ENCODE data around the gene KRTAP10-2.

Gene KRTAP10-2

DNA sequence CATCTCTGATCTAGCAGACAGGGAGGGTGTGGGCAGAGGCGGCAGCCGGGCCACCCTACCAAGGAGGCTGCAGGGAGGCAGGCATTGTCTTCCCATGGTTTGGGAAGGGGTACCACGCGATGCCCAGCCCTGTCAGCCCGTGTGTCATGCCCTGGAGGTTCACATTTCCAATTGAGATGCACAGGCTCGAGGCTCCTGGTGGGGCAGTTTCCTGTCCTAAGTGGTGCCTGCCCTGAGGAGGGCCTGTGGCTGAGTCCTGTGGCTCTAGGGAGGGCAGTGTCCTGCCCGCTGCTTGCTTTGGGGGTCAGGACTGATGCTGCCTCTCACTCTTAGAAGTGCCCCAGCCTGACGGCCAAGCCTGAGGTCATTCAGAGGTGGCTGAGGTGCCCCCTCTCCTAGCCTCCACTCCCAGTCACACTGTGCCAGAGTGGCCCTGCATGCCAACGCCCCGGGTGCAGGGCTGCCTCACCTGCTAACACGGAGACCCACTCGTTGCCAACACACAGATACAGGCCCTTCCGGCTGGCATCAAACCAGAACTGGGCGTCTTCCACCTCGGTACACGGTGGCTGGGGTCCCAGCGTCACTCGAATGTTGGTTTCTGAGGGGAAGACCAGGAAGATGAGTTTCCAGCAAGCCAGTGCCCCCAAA is 23.2 kb downstream of the KRTAP10-2 start:
- no peak overlapping the region for H3K9ac ChIP-seq (ENCODE audit: low read length)
- no peak overlapping the region for H3K4me3 ChIP-seq (ENCODE audit: insufficient read depth, low read length, poor library complexity, severe bottlenecking)
- H3K9me3 ChIP-seq (ENCODE audit: insufficient read depth, low read length) = peaks cover 16% of the 10 kb centered on the region; the same call in 1 of the 2 replicates
- no peaks in the 10 kb centered on the region for H3K79me2 ChIP-seq (ENCODE audit: insufficient read depth, low read length)
- no peaks in the 10 kb centered on the region for H4K20me1 ChIP-seq (ENCODE audit: low read depth, low read length)
- no peaks in the 10 kb centered on the region for H3K9me2 ChIP-seq (replicated peaks; ENCODE audit: insufficient read depth, low read length)
- H3K36me3 ChIP-seq (ENCODE audit: low read length) = no peaks in the 10 kb centered on the region
- H3F3A ChIP-seq (ENCODE audit: insufficient read depth) = no peaks in the 10 kb centered on the region
- no peak overlapping the region for H3K27ac ChIP-seq (ENCODE audit: low read depth, low read length)
- no peak overlapping the region for H2AFZ ChIP-seq (ENCODE audit: low read depth, low read length, severe bottlenecking)
- H3K4me2 ChIP-seq (ENCODE audit: low read depth, low read length, poor library complexity, severe bottlenecking) = no peak overlapping the region
- TF ChIP-seq, protein P1, sequence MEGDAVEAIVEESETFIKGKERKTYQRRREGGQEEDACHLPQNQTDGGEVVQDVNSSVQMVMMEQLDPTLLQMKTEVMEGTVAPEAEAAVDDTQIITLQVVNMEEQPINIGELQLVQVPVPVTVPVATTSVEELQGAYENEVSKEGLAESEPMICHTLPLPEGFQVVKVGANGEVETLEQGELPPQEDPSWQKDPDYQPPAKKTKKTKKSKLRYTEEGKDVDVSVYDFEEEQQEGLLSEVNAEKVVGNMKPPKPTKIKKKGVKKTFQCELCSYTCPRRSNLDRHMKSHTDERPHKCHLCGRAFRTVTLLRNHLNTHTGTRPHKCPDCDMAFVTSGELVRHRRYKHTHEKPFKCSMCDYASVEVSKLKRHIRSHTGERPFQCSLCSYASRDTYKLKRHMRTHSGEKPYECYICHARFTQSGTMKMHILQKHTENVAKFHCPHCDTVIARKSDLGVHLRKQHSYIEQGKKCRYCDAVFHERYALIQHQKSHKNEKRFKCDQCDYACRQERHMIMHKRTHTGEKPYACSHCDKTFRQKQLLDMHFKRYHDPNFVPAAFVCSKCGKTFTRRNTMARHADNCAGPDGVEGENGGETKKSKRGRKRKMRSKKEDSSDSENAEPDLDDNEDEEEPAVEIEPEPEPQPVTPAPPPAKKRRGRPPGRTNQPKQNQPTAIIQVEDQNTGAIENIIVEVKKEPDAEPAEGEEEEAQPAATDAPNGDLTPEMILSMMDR (IDR thresholded peaks at IDR 0.05; ENCODE audit: insufficient read depth, low read length, poor library complexity, severe bottlenecking) = no peak
- TF ChIP-seq EZH2phosphoT487 (conservative IDR thresholded peaks at IDR 0.05; ENCODE audit: low read length) = no peak
- H3K27me3 ChIP-seq (ENCODE audit: low read length) = no peaks in the 10 kb centered on the region

DNA sequence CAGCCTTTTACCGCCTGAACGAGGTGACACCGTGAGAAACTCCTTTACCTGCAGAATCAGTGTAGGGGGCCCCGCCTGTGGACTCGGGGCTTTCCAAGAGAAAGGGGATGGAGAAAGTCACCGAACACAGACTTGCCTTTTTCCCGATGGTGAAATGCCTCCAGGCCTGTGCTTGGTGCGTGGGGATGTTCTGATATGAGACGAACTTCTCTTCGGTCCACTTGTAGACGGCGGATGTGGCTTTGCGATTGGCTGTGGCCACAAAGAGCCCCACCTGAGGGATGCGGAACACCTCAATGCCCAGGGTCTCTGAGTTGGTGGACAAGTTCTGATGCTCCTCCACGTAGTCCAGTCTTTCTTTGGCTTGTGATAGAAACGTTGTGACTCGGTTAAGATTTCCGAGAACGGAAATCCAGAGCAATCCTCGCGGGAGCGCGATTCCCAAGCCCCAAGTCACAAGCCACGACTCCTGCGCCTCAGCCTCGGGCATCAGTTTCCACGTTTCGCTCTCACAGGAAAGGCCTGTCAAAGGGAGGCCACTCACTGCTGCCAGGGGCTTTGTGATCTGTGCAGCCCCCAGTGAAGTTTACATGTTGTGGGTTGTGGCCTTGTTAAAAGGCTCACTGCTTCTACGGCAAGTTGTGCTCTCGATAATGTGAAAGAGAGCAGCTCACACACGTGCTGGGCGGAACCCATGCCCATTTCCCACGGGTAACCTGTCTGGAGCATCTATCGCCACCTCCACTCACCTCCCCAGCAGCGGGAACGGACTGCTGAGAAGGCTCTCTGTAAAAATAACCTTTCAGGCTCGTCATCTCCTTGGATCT is 23.9 kb downstream of the KRTAP10-2 start:
- H3K27me3 ChIP-seq (ENCODE audit: low read length) = no peaks in the 10 kb centered on the region
- no peak for TF ChIP-seq EZH2phosphoT487 (conservative IDR thresholded peaks at IDR 0.05; ENCODE audit: low read length)
- TF ChIP-seq, protein P1 (IDR thresholded peaks at IDR 0.05; ENCODE audit: insufficient read depth, low read length, poor library complexity, severe bottlenecking) = no peak

DNA sequence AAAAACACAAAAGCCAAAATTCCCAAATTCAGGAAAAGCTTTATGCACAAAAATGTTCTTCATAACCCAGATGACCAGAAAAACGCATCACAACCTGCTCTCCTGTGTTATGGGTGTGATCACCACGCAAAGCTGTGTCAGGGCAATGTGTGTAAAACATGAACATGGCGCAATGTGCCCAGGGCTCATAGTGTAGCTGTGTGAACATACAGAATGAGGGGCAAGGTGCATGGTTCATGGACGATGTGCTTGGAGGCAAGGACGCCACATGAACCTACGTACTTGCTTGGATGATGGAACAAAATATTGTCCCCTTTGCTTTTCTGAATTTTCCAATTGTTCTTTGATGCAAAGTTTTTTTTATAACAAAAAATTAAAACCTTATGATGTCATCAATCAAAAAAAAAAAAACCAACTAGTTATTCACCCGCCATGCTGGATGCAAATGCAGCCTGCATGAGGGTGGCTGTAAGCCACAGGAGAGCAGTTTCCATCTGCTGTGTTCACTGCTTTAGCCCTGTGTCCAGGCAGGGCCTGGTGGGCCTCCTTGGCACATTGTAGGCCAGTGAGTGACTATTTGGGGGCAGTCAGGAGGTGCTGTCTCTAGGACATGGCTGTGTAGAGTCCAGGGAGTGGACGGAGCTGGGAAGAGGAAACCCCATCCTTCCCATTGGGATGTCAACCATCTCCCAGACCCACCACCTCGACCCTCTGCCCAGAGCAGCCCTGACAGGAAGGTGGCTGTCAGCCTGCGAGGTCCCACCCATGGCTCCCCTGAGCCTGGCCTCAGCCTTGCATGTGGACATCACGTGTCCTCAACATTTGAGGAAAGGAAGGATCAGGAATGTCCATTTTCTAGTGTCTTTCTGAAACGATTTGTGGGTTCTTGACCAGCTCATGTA is 25.0 kb downstream of the KRTAP10-2 start:
- Histone ChIP-seq H4K20me1 (ENCODE audit: low read depth, low read length) (no peaks in the 10 kb centered on the region), H3K9me3 (ENCODE audit: insufficient read depth, low read length) (peaks cover 16% of the 10 kb centered on the region; the same call in 1 of the 2 replicates), H3F3A (ENCODE audit: insufficient read depth) (no peaks in the 10 kb centered on the region), H2AFZ (ENCODE audit: low read depth, low read length, severe bottlenecking) (no peak overlapping the region), H3K27me3 (ENCODE audit: low read length) (no peaks in the 10 kb centered on the region), H3K36me3 (ENCODE audit: low read length) (no peaks in the 10 kb centered on the region), H3K27ac (ENCODE audit: low read depth, low read length) (no peak overlapping the region), H3K79me2 (ENCODE audit: insufficient read depth, low read length) (no peaks in the 10 kb centered on the region), H3K9me2 (replicated peaks; ENCODE audit: insufficient read depth, low read length) (no peaks in the 10 kb centered on the region), H3K9ac (ENCODE audit: low read length) (no peak overlapping the region), H3K4me3 (ENCODE audit: insufficient read depth, low read length, poor library complexity, severe bottlenecking) (no peak overlapping the region), H3K4me2 (ENCODE audit: low read depth, low read length, poor library complexity, severe bottlenecking) (no peak overlapping the region)
- TF ChIP-seq, protein P1 (IDR thresholded peaks at IDR 0.05; ENCODE audit: insufficient read depth, low read length, poor library complexity, severe bottlenecking) = no peak
- no peak for TF ChIP-seq EZH2phosphoT487 (conservative IDR thresholded peaks at IDR 0.05; ENCODE audit: low read length)

More for the DNA sequence above, 23.9 kb downstream of the KRTAP10-2 start:
- no peak overlapping the region for H3K9ac ChIP-seq (ENCODE audit: low read length)
- H3K9me3 ChIP-seq (ENCODE audit: insufficient read depth, low read length) = peaks cover 16% of the 10 kb centered on the region; the same call in 1 of the 2 replicates
- H3K4me3 ChIP-seq (ENCODE audit: insufficient read depth, low read length, poor library complexity, severe bottlenecking) = no peak overlapping the region
- H3K36me3 ChIP-seq (ENCODE audit: low read length) = no peaks in the 10 kb centered on the region
- no peaks in the 10 kb centered on the region for H3F3A ChIP-seq (ENCODE audit: insufficient read depth)
- H3K9me2 ChIP-seq (replicated peaks; ENCODE audit: insufficient read depth, low read length) = no peaks in the 10 kb centered on the region
- H2AFZ ChIP-seq (ENCODE audit: low read depth, low read length, severe bottlenecking) = no peak overlapping the region
- no peak overlapping the region for H3K27ac ChIP-seq (ENCODE audit: low read depth, low read length)
- H4K20me1 ChIP-seq (ENCODE audit: low read depth, low read length) = no peaks in the 10 kb centered on the region
- H3K4me2 ChIP-seq (ENCODE audit: low read depth, low read length, poor library complexity, severe bottlenecking) = no peak overlapping the region
- no peaks in the 10 kb centered on the region for H3K79me2 ChIP-seq (ENCODE audit: insufficient read depth, low read length)
